A549 (cell line): ENCODE results near the gene TMEM145. TPM values are rescaled to one million over a fixed set of nuclear protein-coding genes. Genes with fewer than 3 reads are reported as not detected.

Experiments
- ATAC-seq, 2 experiments: fragments of 200-7000 bp in 1 of 2; fragments of >200 bp in 1 of 2; cut with Nextera tagmentation in 1 of 2; cut with Tn5 transposase in 1 of 2; 3 replicates each; pipeline versions ENCODE4 v1.8.0 to v1.9.1; 2018 to 2020; ENCODE audit warnings: mild to moderate bottlenecking in 1 of 2, moderate library complexity in 1 of 2
- CTCF ChIA-PET: fragments of 300-600 bp; sonication (Branson Sonifier 250); formaldehyde crosslinking; extraction: SDS; loops from one replicate; lab custom pipeline; 2021; ENCODE audit warnings: antibody characterized with exemption, inconsistent platforms; lab: Yijun Ruan, JAX
- POLR2A ChIA-PET: fragments of 350-600 bp; formaldehyde crosslinking; extraction: SDS; loops from one replicate; lab custom pipeline; 2021; ENCODE audit warnings: antibody characterized with exemption, inconsistent platforms; lab: Yijun Ruan, JAX
- DNase-seq, 2 experiments: peaks; one replicate each; pipeline versions ENCODE4 v3.0.0 to v3.0.0-alpha.2; 2011 to 2016; ENCODE audit warnings: low read depth in 1 of 2, low spot score in 1 of 2
- FAIRE-seq: peaks from 2 replicates; lab custom pipeline; 2011; peaks lifted over from hg19 to GRCh38; lab: Jason Lieb, UNC
- H3K27ac ChIP-seq, 2 experiments: fragments of >200 bp; sonication (Bioruptor Twin); formaldehyde crosslinking; 3 replicates each; pipeline ENCODE4 v1.5.1; 2016 to 2017
- H3K4me1 ChIP-seq: fragments of >200 bp; sonication (Bioruptor Twin); formaldehyde crosslinking; 3 replicates; pipeline ENCODE4 v1.6.1; 2016
- H3K4me2 ChIP-seq: fragments of >200 bp; sonication (Bioruptor Twin); formaldehyde crosslinking; 3 replicates; pipeline ENCODE4 v1.6.1; 2016
- H3K4me3 ChIP-seq: fragments of >200 bp; sonication (Bioruptor Twin); formaldehyde crosslinking; 3 replicates; pipeline ENCODE4 v1.5.1; 2016
- H3K9me3 ChIP-seq: fragments of >200 bp; sonication (Bioruptor Twin); formaldehyde crosslinking; 3 replicates; pipeline ENCODE4 v1.6.1; 2016
- BCL3 ChIP-seq: fragments of >200 bp; sonication (Bioruptor Twin); formaldehyde crosslinking; IDR thresholded peaks from 3 replicates; pipeline ENCODE4 v1.6.1; 2016
- CBX2 ChIP-seq: fragments of 200-600 bp; sonication (generic); IDR thresholded peaks from 2 replicates; pipeline ENCODE4 v1.6.1; 2016; ENCODE audit warnings: low read depth, mild to moderate bottlenecking, borderline replicate concordance
- CEBPB ChIP-seq, 2 experiments: fragments of >200 bp in 1 of 2; sonication (Bioruptor Twin) in 1 of 2; formaldehyde crosslinking in 1 of 2; IDR thresholded peaks; 2 replicates each; pipeline ENCODE4 v1.6.1; 2012 to 2016
- CHD4 ChIP-seq: fragments of 200-600 bp; sonication (generic); IDR thresholded peaks from 2 replicates; pipeline ENCODE4 v1.6.1; 2016; ENCODE audit warnings: antibody characterized with exemption, mild to moderate bottlenecking, borderline replicate concordance
- E2F6 ChIP-seq: IDR thresholded peaks from 2 replicates; pipeline ENCODE4 v1.6.1; 2012; ENCODE audit warnings: low read depth, borderline replicate concordance
- EHMT2 ChIP-seq: fragments of 200-600 bp; sonication (generic); IDR thresholded peaks from 2 replicates; pipeline ENCODE4 v1.6.1; 2016; ENCODE audit warnings: antibody characterized with exemption, low read depth, mild to moderate bottlenecking, moderate library complexity
- FOSB ChIP-seq: fragments of 250-450 bp; sonication (Bioruptor Pico); IDR thresholded peaks from 2 replicates; pipeline ENCODE4 v1.5.0; 2020; ENCODE audit warnings: mild to moderate bottlenecking, moderate library complexity
- FOSL2 ChIP-seq, 2 experiments: fragments of 450-650 bp in 1 of 2; fragments of >200 bp in 1 of 2; sonication (Bioruptor Twin) in 1 of 2; formaldehyde crosslinking; IDR thresholded peaks; 2 replicates each; pipeline versions ENCODE4 v1.5.0 to v1.6.1; 2016 to 2020; ENCODE audit warnings: mild to moderate bottlenecking in 1 of 2, moderate library complexity in 1 of 2
- FOXS1 ChIP-seq: fragments of 250-450 bp; sonication (Bioruptor Pico); IDR thresholded peaks from 2 replicates; pipeline ENCODE4 v1.5.0; 2020; ENCODE audit warnings: mild to moderate bottlenecking, moderate library complexity
- GATA3 ChIP-seq: IDR thresholded peaks from 2 replicates; pipeline ENCODE4 v1.6.1; 2012; ENCODE audit warnings: borderline replicate concordance
- HMGXB4 ChIP-seq: fragments of 250-450 bp; sonication (Bioruptor Pico); IDR thresholded peaks from 2 replicates; pipeline ENCODE4 v1.5.0; 2021; ENCODE audit warnings: mild to moderate bottlenecking, moderate library complexity, borderline replicate concordance
- HOXB13 ChIP-seq: fragments of 250-450 bp; sonication (Bioruptor Pico); IDR thresholded peaks from 2 replicates; pipeline ENCODE4 v1.5.0; 2020; ENCODE audit warnings: low read depth, mild to moderate bottlenecking, moderate library complexity
- HOXB5 ChIP-seq: fragments of 250-450 bp; sonication (Bioruptor Pico); IDR thresholded peaks from 2 replicates; pipeline ENCODE4 v1.5.0; 2020; ENCODE audit warnings: mild to moderate bottlenecking, moderate library complexity
- KDM5A ChIP-seq: fragments of 200-600 bp; sonication (generic); IDR thresholded peaks from 2 replicates; pipeline ENCODE4 v1.6.1; 2016; ENCODE audit warnings: antibody characterized with exemption, mild to moderate bottlenecking
- MYC ChIP-seq: IDR thresholded peaks from 2 replicates; pipeline ENCODE4 v1.6.1; 2012; ENCODE audit warnings: mild to moderate bottlenecking, inconsistent platforms, low read length, improper control_type of control experiment, borderline replicate concordance
- NFE2L2 ChIP-seq: fragments of 150-350 bp; conservative IDR thresholded peaks from 2 replicates; pipeline ENCODE4 v1.6.1; 2014; ENCODE audit warnings: low read length
- PBX3 ChIP-seq: IDR thresholded peaks from 2 replicates; pipeline ENCODE4 v1.6.1; 2012
- PHF8 ChIP-seq: fragments of 200-600 bp; sonication (generic); IDR thresholded peaks from 2 replicates; pipeline ENCODE4 v1.6.1; 2016; ENCODE audit warnings: low read depth, mild to moderate bottlenecking, antibody characterized with exemption, moderate library complexity, borderline replicate concordance
- POLR2AphosphoS2 ChIP-seq: conservative IDR thresholded peaks from 2 replicates; pipeline ENCODE4 v1.6.1; 2012; ENCODE audit warnings: low read length, improper control_type of control experiment, inconsistent platforms
- RCOR1 ChIP-seq: fragments of 150-350 bp; IDR thresholded peaks from 2 replicates; pipeline ENCODE4 v1.6.1; 2014; ENCODE audit warnings: antibody characterized with exemption, low read length, low read depth
- REST ChIP-seq: fragments of 200-600 bp; sonication (generic); IDR thresholded peaks from 2 replicates; pipeline ENCODE4 v1.6.1; 2016; ENCODE audit warnings: antibody characterized with exemption, mild to moderate bottlenecking, moderate library complexity
- RNF2 ChIP-seq: fragments of 200-600 bp; sonication (generic); IDR thresholded peaks from 2 replicates; pipeline ENCODE4 v1.6.1; 2016; ENCODE audit warnings: low read depth, mild to moderate bottlenecking, antibody characterized with exemption, moderate library complexity, borderline replicate concordance
- SMC3 ChIP-seq: fragments of >200 bp; sonication (Bioruptor Twin); formaldehyde crosslinking; IDR thresholded peaks from 3 replicates; pipeline ENCODE4 v1.6.1; 2018; ENCODE audit warnings: inconsistent platforms
- TFCP2L1 ChIP-seq: fragments of 250-450 bp; sonication (Bioruptor Pico); IDR thresholded peaks from 2 replicates; pipeline ENCODE4 v1.5.0; 2021; ENCODE audit warnings: mild to moderate bottlenecking
- TP53 ChIP-seq: fragments of 250-450 bp; sonication (Bioruptor Pico); IDR thresholded peaks from 2 replicates; pipeline ENCODE4 v1.5.0; 2021; ENCODE audit warnings: mild to moderate bottlenecking, moderate library complexity
- USF2 ChIP-seq: fragments of 450-650 bp; IDR thresholded peaks from 2 replicates; pipeline ENCODE4 v1.6.1; 2014; ENCODE audit warnings: antibody characterized with exemption
- WGBS: methylation state at CpG from one replicate; pipeline ENCODE4 v1.1.6; 2017; ENCODE audit errors: missing lambda C conversion rate; 5-methylcytosine and 5-hydroxymethylcytosine counted together
- polyA plus RNA-seq, 4 experiments: library from polyadenylated mRNA; depleted of rRNA in 3 of 4; stranded (reverse); fragments of >200 nt; fragmentation: RNase III in 1 of 4; extraction: RNeasy Plus Mini Kit Qiagen cat#74134 plus additional on column Dnase treatment in 1 of 4; gene quantifications; 2 replicates in 3 of 4; 3 replicates in 1 of 4; pipeline ENCODE4 v1.2.3, GENCODE V29; 2011 to 2017

TMEM145 gene
- polyA plus RNA-seq, 2 of the 4 experiments (the other 2 are of a cell fraction) = 0.71 to 3.6 TPM

- TF ChIP-seq SMC3 (no peak), REST (no peak), TFCP2L1 (no peak), USF2 (no peak), BCL3 (no peak), KDM5A (no peak), HMGXB4 (CRISPR knock-in tag) (no peak), POLR2AphosphoS2 (no peak), FOXS1 (no peak)
- TF ChIP-seq, all 56 proteins: peak for 0
- H3K4me3 ChIP-seq = no peak overlapping the region
- FAIRE-seq = peak; percentile 23
- DNase-seq = no peak
- no peak overlapping the region for H3K27ac ChIP-seq
- no peaks in the 10 kb centered on the region for H3K9me3 ChIP-seq
- ChIA-PET CTCF (interaction anchor here (1.2 to 14.6 kb wide), 4 partner anchors 9 to 143 kb away, joined by 5 to 373 read pairs (median 114); partner anchors contain the start of gene GSK3A), POLR2A (no interaction called here)
- H3K4me2 ChIP-seq = no peak overlapping the region
- WGBS = 85% methylated on average over 3 of the region's 3 CpGs
- no peak for ATAC-seq
- H3K4me1 ChIP-seq = peaks cover 29% of the 10 kb centered on the region
Observed at GRCh38 chr19:42276284-42276683, 36.8 kb upstream of the TMEM145 start.

GRCh38 chr19:42276821-42277220, 36.3 kb upstream of the TMEM145 start:
- CTCF ChIA-PET = interaction anchor here (1.2 to 14.6 kb wide), 5 partner anchors 9 to 144 kb away, joined by 5 to 373 read pairs (median 34); partner anchors contain the start of genes ERF and GSK3A
- peak; percentile 18 for FAIRE-seq
- POLR2A ChIA-PET = no interaction called here
- ATAC-seq = no peak
- no peaks in the 10 kb centered on the region for H3K9me3 ChIP-seq
- H3K4me2 ChIP-seq = no peak overlapping the region
- DNase-seq = no peak
- TF ChIP-seq NFE2L2 (no peak), CBX2 (no peak), CHD4 (no peak), RCOR1 (no peak), EHMT2 (no peak), PBX3 (no peak), CEBPB (IDR thresholded peaks at IDR 0.05) (no peak), RNF2 (no peak), E2F6 (no peak), HOXB13 (CRISPR knock-in tag) (no peak), FOSB (no peak), HOXB5 (CRISPR knock-in tag) (no peak), PHF8 (no peak), GATA3 (no peak), SMC3 (no peak), FOSL2 (IDR thresholded peaks at IDR 0.05) (no peak), FOSL2 (CRISPR knock-in tag; IDR thresholded peaks at IDR 0.05) (no peak), FOXS1 (no peak), TP53 (no peak), BCL3 (no peak), MYC (no peak)
- TF ChIP-seq, all 56 proteins: peak for 0
- Histone ChIP-seq H3K4me1 (peaks cover 32% of the 10 kb centered on the region), H3K27ac (no peak overlapping the region), H3K4me3 (no peak overlapping the region)
- WGBS = 82% methylated on average over 4 of the region's 4 CpGs
